ENCODE data around the gene GBA2.

The GBA2 gene

GRCh38 chr9:35743880-35744518 lies 5.0 kb downstream of the GBA2 start:
- no peak overlapping the region for H3K4me3 ChIP-seq (ENCODE audit: low read depth, low read length)
- no peak for DNase-seq (ENCODE audit: low read depth)
- TF ChIP-seq, protein P1, sequence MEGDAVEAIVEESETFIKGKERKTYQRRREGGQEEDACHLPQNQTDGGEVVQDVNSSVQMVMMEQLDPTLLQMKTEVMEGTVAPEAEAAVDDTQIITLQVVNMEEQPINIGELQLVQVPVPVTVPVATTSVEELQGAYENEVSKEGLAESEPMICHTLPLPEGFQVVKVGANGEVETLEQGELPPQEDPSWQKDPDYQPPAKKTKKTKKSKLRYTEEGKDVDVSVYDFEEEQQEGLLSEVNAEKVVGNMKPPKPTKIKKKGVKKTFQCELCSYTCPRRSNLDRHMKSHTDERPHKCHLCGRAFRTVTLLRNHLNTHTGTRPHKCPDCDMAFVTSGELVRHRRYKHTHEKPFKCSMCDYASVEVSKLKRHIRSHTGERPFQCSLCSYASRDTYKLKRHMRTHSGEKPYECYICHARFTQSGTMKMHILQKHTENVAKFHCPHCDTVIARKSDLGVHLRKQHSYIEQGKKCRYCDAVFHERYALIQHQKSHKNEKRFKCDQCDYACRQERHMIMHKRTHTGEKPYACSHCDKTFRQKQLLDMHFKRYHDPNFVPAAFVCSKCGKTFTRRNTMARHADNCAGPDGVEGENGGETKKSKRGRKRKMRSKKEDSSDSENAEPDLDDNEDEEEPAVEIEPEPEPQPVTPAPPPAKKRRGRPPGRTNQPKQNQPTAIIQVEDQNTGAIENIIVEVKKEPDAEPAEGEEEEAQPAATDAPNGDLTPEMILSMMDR (IDR thresholded peaks at IDR 0.05; ENCODE audit: control insufficient read depth, extremely low read depth, insufficient read depth) = no peak

DNA sequence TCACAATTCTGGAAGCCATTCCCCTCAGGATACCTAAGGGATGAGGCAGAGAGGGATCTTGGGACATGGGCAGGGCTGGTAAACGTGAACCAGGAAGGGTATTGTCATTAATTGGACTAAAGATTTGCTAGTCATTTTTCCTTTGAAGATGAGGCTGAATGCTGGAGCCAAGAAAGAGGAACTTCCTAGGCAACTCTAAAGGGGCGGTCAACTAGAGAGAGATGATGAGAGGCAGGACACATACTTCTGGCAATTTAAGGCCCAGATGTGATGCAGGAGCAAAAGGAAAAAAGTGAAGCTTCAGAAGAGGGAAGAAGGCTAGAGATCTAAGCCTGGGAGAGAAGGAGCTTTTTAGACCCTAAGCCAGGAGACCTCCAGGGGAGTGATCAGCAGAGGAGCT lies 5.6 kb downstream of the GBA2 start:
- TF ChIP-seq, protein P1 (IDR thresholded peaks at IDR 0.05; ENCODE audit: control insufficient read depth, extremely low read depth, insufficient read depth) = no peak

GRCh38 chr9:35741740-35742139 lies 7.3 kb downstream of the GBA2 start:
- TF ChIP-seq, protein P1 (IDR thresholded peaks at IDR 0.05; ENCODE audit: control insufficient read depth, extremely low read depth, insufficient read depth) = no peak
- no peak for DNase-seq (ENCODE audit: low read depth)
- no peak overlapping the region for H3K4me3 ChIP-seq (ENCODE audit: low read depth, low read length)

More for the DNA sequence above, 5.6 kb downstream of the GBA2 start:
- no peak for DNase-seq (ENCODE audit: low read depth)
- H3K4me3 ChIP-seq (ENCODE audit: low read depth, low read length) = no peak overlapping the region

DNA sequence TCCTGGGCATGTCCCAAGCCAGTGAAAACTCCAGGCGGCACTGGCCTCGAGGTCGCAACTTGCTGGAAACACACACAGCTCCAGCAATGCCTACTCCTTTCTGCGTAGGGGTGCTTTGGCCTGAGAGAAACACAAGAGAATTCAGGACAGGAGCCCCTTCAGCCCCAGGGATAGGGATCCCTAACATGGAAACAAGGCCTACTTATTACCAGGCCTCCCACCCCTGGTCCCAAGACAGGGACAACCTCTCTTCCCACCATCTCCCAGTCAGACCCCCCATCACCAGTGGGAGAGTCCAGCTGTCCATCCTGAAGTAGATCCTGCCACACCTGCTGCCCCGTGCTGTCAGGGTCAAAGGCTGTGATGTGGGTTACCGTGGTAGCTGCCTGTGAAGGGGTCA lies 8.8 kb downstream of the GBA2 start:
- TF ChIP-seq, protein P1 (IDR thresholded peaks at IDR 0.05; ENCODE audit: control insufficient read depth, extremely low read depth, insufficient read depth) = no peak
- no peak overlapping the region for H3K4me3 ChIP-seq (ENCODE audit: low read depth, low read length)
- no peak for DNase-seq (ENCODE audit: low read depth)

DNA sequence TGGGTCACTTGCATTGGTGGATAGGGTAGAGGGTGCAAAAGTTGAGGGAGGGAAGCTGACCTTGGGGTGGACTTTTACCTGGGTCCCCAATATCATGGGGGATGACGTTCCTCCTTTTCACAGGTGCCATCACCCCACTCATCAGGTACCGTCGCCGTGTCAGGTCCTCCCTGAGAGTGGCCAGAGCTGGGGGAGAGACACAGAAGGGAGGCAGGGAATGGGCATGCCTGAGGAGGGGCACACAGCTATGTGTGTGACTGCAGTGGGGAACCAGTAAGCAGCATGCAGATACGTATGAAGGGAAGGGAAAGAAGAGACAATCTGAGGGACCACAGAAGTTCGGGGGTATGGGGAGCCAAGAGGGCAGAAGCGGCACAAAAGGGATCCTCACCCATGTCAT lies 10.1 kb downstream of the GBA2 start:
- DNase-seq (ENCODE audit: low read depth) = no peak
- TF ChIP-seq, protein P1 (IDR thresholded peaks at IDR 0.05; ENCODE audit: control insufficient read depth, extremely low read depth, insufficient read depth) = no peak
- H3K4me3 ChIP-seq (ENCODE audit: low read depth, low read length) = no peak overlapping the region

DNA sequence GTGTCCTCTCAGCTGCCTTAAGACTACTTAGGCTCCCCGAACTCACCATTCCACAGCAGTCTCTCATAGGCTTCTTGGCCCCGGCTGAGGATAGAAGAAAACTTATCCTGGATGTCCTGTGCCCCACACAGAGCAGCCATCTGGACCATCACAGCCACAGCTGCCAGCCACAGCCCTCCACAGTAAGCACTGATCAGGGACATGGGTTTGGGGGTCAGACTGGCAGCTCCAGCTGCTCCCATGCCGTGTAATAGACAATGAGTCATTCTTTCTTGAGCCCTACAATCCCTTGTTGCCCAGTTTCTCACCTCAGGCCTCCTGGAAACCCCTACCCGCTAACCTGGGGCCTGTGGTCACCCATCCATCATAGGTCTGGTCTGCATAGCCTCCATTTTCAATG lies 10.8 kb downstream of the GBA2 start:
- DNase-seq (ENCODE audit: low read depth) = no peak
- no peak overlapping the region for H3K4me3 ChIP-seq (ENCODE audit: low read depth, low read length)
- TF ChIP-seq, protein P1 (IDR thresholded peaks at IDR 0.05; ENCODE audit: control insufficient read depth, extremely low read depth, insufficient read depth) = no peak

DNA sequence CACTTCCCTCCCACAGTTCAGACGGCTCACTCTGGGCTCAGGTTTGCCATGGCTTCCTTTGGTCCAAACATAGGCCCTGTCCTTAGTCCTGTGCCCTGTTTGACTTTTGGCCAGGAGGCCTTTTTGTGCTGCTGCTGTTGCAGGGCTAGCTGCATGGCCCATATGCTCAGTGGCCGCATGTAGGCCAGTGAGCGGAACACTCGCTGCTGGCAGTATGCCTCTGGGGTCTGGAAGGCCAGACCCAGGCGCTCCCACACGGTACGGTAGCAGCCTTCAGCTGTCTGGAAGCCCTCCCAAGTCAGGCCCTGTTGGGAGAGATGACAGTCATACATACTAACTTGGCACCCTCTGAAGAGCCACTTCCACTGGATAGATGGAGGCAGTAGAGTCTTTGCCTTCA lies 11.9 kb downstream of the GBA2 start:
- TF ChIP-seq, protein P1 (IDR thresholded peaks at IDR 0.05; ENCODE audit: control insufficient read depth, extremely low read depth, insufficient read depth) = no peak
- H3K4me3 ChIP-seq (ENCODE audit: low read depth, low read length) = no peak overlapping the region
- no peak for DNase-seq (ENCODE audit: low read depth)

All from LNCaP clone FGC (cell line).